ENCODE data around the gene SLC12A8.

- TF ChIP-seq EZH2phosphoT487 (IDR thresholded peaks at IDR 0.05; ENCODE audit: insufficient read depth, low read depth) (no peak), EZH2 (IDR thresholded peaks at IDR 0.05; ENCODE audit: insufficient read depth, poor library complexity, severe bottlenecking) (no peak)
Measured at GRCh38 chr3:125032683-125033082, 179.9 kb downstream of the SLC12A8 start.

All from GM23248 (cell line).